Ishikawa (cell line): ENCODE measurements around the gene CCDC174.

Experiments
- CEBPB ChIP-seq: IDR thresholded peaks from 2 replicates; pipeline ENCODE4 v1.6.1; 2012
- CREB1 ChIP-seq: IDR thresholded peaks from 2 replicates; pipeline ENCODE4 v1.6.1; 2012; ENCODE audit warnings: low read depth
- EGR1 ChIP-seq: IDR thresholded peaks from 2 replicates; pipeline ENCODE4 v1.6.1; 2012
- EP300 ChIP-seq: IDR thresholded peaks from 2 replicates; pipeline ENCODE4 v1.6.1; 2012; ENCODE audit warnings: borderline replicate concordance
- FOXM1 ChIP-seq: IDR thresholded peaks from 2 replicates; pipeline ENCODE4 v1.6.1; 2012; ENCODE audit warnings: low read depth, borderline replicate concordance
- NFIC ChIP-seq: IDR thresholded peaks from 2 replicates; pipeline ENCODE4 v1.6.1; 2012
- RAD21 ChIP-seq: IDR thresholded peaks from 2 replicates; pipeline ENCODE4 v1.6.1; 2012; ENCODE audit warnings: low read depth
- TAF1 ChIP-seq: IDR thresholded peaks from 2 replicates; pipeline ENCODE4 v1.6.1; 2012; ENCODE audit warnings: low read depth, mild to moderate bottlenecking
- TCF12 ChIP-seq: IDR thresholded peaks from 2 replicates; pipeline ENCODE4 v1.6.1; 2012; ENCODE audit warnings: low read depth
- TEAD4 ChIP-seq: IDR thresholded peaks from 2 replicates; pipeline ENCODE4 v1.6.1; 2012
- USF1 ChIP-seq: IDR thresholded peaks from 2 replicates; pipeline ENCODE4 v1.6.1; 2012
- YY1 ChIP-seq: IDR thresholded peaks from 2 replicates; pipeline ENCODE4 v1.6.1; 2012; ENCODE audit warnings: low read depth
- ZBTB7A ChIP-seq: IDR thresholded peaks from 2 replicates; pipeline ENCODE4 v1.6.1; 2012; ENCODE audit warnings: low read depth
- TF ChIP-seq, protein P1 (sequence below): IDR thresholded peaks from 2 replicates; pipeline ENCODE4 v1.6.1; 2012; ENCODE audit warnings: low read depth, mild to moderate bottlenecking
- TF ChIP-seq, protein P2 (sequence below): IDR thresholded peaks from 2 replicates; pipeline ENCODE4 v1.6.1; 2012

The CCDC174 gene

GRCh38 chr3:14646131-14646573 lies 5.4 kb upstream of the CCDC174 start:
- TF ChIP-seq NFIC, result no peak
- no peak for TF ChIP-seq CEBPB
- TF ChIP-seq, protein P1, sequence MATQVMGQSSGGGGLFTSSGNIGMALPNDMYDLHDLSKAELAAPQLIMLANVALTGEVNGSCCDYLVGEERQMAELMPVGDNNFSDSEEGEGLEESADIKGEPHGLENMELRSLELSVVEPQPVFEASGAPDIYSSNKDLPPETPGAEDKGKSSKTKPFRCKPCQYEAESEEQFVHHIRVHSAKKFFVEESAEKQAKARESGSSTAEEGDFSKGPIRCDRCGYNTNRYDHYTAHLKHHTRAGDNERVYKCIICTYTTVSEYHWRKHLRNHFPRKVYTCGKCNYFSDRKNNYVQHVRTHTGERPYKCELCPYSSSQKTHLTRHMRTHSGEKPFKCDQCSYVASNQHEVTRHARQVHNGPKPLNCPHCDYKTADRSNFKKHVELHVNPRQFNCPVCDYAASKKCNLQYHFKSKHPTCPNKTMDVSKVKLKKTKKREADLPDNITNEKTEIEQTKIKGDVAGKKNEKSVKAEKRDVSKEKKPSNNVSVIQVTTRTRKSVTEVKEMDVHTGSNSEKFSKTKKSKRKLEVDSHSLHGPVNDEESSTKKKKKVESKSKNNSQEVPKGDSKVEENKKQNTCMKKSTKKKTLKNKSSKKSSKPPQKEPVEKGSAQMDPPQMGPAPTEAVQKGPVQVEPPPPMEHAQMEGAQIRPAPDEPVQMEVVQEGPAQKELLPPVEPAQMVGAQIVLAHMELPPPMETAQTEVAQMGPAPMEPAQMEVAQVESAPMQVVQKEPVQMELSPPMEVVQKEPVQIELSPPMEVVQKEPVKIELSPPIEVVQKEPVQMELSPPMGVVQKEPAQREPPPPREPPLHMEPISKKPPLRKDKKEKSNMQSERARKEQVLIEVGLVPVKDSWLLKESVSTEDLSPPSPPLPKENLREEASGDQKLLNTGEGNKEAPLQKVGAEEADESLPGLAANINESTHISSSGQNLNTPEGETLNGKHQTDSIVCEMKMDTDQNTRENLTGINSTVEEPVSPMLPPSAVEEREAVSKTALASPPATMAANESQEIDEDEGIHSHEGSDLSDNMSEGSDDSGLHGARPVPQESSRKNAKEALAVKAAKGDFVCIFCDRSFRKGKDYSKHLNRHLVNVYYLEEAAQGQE, result no peak
- TF ChIP-seq EP300, result no peak
- TF ChIP-seq, protein P2, sequence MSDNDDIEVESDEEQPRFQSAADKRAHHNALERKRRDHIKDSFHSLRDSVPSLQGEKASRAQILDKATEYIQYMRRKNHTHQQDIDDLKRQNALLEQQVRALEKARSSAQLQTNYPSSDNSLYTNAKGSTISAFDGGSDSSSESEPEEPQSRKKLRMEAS, result no peak
- TF ChIP-seq CREB1, result no peak
- no peak for TF ChIP-seq TEAD4
- no peak for TF ChIP-seq TAF1
- TF ChIP-seq EGR1, result no peak
- TF ChIP-seq ZBTB7A, result no peak

DNA sequence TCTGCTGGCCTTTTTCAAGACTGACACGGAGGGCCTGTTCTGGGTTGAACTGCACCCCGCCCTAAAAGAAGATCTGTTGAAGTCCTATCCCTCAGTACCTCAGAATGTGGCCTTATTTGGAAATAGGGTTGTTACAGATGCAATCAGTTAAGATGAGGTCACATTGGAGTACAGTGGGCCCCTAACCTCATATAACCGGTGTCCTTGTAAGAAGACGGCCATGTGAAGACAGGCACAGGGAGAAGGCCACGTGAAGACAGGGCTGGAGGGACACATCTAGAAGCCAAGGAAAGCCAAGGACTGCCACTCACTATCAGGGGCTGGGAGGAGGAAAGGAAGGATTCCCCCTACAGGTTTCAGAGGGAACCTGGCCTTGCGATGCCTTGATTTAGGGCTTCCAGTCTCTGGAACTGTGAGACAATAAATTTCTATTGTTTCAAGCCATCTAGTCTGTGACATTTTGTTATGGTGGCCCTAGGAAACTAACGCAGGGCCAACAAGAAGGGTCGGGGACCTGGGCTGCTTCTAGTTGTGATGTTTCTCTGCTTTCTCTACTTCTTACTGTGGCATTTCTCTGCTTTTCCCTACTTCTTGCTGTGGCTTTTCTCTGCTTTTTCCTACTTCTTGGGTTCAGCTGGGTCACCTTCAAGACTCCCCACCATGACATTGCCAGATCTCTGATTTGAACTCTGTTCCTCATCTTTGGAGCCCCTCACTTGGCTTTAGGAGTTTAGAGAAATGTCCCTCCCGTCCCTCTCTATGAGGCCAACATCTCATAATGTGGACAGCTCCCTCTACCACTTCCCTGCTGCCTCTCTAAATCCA lies 4.8 kb upstream of the CCDC174 start:
- no peak for TF ChIP-seq TAF1
- TF ChIP-seq, protein P1, result peak; percentile 36; the same call in 1 of the 2 replicates
- no peak for TF ChIP-seq CEBPB
- no peak for TF ChIP-seq USF1
- no peak for TF ChIP-seq EP300

DNA sequence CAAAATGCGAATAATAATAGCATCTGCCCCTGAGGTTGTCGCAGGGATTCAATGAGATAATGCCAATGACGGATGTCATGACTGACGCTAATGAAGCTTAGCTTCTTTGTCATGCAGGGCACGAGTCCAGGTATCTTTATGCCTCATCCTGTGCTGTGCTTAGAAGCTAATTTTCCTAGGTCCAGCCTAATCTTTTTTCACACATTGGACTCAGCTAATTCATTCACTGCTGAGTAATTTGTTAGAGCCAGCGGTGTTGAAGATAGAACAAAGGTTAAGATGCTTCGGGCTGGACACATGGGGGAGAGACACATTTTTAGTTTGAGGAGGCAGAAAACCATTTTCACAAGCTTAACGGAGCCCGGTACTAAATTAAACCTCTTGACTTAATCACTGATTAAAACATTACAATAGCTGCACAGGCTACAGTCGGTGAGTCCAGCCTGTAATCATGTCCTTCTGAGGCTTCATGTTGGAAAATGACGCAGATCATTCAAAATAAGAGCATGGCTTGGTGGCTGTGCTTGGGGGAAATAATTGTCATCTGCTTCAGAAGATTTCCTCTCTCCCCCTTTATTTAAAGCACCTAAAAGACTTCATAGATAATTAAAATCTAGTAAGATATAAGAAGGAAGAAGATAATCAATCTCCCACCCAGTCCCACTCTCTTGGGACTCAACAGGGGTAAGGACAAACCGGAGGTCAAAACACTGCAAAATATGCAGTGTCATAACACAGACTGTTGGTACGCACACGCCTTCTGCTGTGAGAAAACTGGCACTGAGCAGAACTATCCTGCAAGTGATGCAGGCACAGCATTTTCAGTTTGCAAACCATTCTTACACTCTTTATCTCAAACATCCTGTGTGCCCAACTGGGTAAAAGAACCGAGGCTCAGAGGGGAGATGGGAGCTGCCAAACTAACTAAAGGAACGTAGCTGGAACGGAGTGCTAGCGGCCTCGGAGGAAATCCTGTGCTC lies 3.3 kb upstream of the CCDC174 start:
- TF ChIP-seq TCF12 (no peak), CREB1 (no peak), RAD21 (no peak), FOXM1 (no peak), TEAD4 (no peak), EP300 (no peak), YY1 (no peak), TAF1 (no peak), NFIC (no peak), ZBTB7A (no peak), CEBPB (no peak), USF1 (no peak)
- TF ChIP-seq, protein P2, result no peak

- TF ChIP-seq TAF1 (no peak), CEBPB (no peak), TEAD4 (no peak), RAD21 (no peak), EGR1 (no peak), ZBTB7A (no peak), EP300 (no peak), USF1 (no peak), TCF12 (no peak), NFIC (no peak), FOXM1 (no peak), CREB1 (no peak), YY1 (no peak)
- TF ChIP-seq, protein P2, result no peak
- TF ChIP-seq, protein P1, result no peak
These were observed 2.1 kb upstream of the CCDC174 start for GRCh38 chr3:14649466-14649865.
